ENCODE measurements around the gene NCAM1. TPM values are rescaled to one million over a fixed set of nuclear protein-coding genes. Genes with fewer than 3 reads are reported as not detected.

NCAM1 gene
- total RNA-seq, 1 experiment from 2014 or later: 5.9 TPM

- H3K4me1 Mint-ChIP-seq: peaks cover 13% of the 10 kb centered on the region
- no peak for TF ChIP-seq CTCF (IDR thresholded peaks at IDR 0.05)
- TF ChIP-seq TEAD4 (CRISPR knock-in tag; IDR thresholded peaks at IDR 0.05): no peak
- no peak for TF ChIP-seq MXD4 (CRISPR knock-in tag; IDR thresholded peaks at IDR 0.05; ENCODE audit: borderline replicate concordance)
- no peak for TF ChIP-seq USF2 (CRISPR knock-in tag; IDR thresholded peaks at IDR 0.05)
- DNase-seq (ENCODE audit: low spot score) (no peak), ATAC-seq (no peak)
- H3K4me3 Mint-ChIP-seq: no peak overlapping the region
- H3K36me3 Mint-ChIP-seq: no peaks in the 10 kb centered on the region
- no peaks in the 10 kb centered on the region; the same call in 1 of the 2 replicates for H3K27me3 Mint-ChIP-seq (ENCODE audit: low read depth)
- ChIA-PET CTCF (no interaction called here), POLR2A (no interaction called here)
- H3K9me3 Mint-ChIP-seq: 0 out of 2 replicates have a peak, but pooled peaks cover 3% of the 10 kb centered on the region
- H3K27ac Mint-ChIP-seq: no peak overlapping the region
Observed at GRCh38 chr11:112942966-112943643, 18.1 kb upstream of the NCAM1 start.

GRCh38 chr11:112946866-112947265 is 14.4 kb upstream of the NCAM1 start:
- CTCF ChIA-PET: no interaction called here
- H3K4me3 Mint-ChIP-seq: no peak overlapping the region

More at GRCh38 chr11:112946866-112947265, 14.4 kb upstream of the NCAM1 start:
- Mint-ChIP-seq H3K4me1 (peaks cover 13% of the 10 kb centered on the region), H3K27ac (no peak overlapping the region), H3K27me3 (ENCODE audit: low read depth) (peaks cover 3% of the 10 kb centered on the region), H3K9me3 (peaks cover 7% of the 10 kb centered on the region), H3K36me3 (no peaks in the 10 kb centered on the region)
- ATAC-seq (no peak), DNase-seq (ENCODE audit: low spot score) (no peak)
- POLR2A ChIA-PET: no interaction called here
- no peak for TF ChIP-seq E2F1 (CRISPR knock-in tag; IDR thresholded peaks at IDR 0.05)
- TF ChIP-seq ZNF671 (CRISPR knock-in tag; IDR thresholded peaks at IDR 0.05): no peak
- no peak for TF ChIP-seq ZBTB21 (CRISPR knock-in tag; IDR thresholded peaks at IDR 0.05; ENCODE audit: borderline replicate concordance)
- no peak for TF ChIP-seq FOXK1 (CRISPR knock-in tag; IDR thresholded peaks at IDR 0.05)
- TF ChIP-seq PRDM15 (CRISPR knock-in tag; IDR thresholded peaks at IDR 0.05): no peak
- TF ChIP-seq E2F5 (CRISPR knock-in tag; IDR thresholded peaks at IDR 0.05): no peak
- TF ChIP-seq JAZF1 (CRISPR knock-in tag; IDR thresholded peaks at IDR 0.05): no peak
- TF ChIP-seq SP1 (CRISPR knock-in tag; conservative IDR thresholded peaks at IDR 0.05): no peak
